SK-N-SH treated with all-trans-retinoic acid at 6 μM for 48 hours (cell line): ENCODE results near the gene DYNLT3.

Experiments
- CREB5 ChIP-seq: fragments of 250-450 bp; sonication (Bioruptor Pico); IDR thresholded peaks from 2 replicates; pipeline ENCODE4 v1.5.1; 2020; ENCODE audit warnings: low read depth, mild to moderate bottlenecking, moderate library complexity
- CSDC2 ChIP-seq: fragments of 250-450 bp; sonication (Bioruptor Pico); IDR thresholded peaks from 2 replicates; pipeline ENCODE4 v1.5.0; 2020; ENCODE audit warnings: mild to moderate bottlenecking, moderate library complexity
- CSRNP3 ChIP-seq: fragments of 250-450 bp; sonication (Bioruptor Pico); IDR thresholded peaks from 2 replicates; pipeline ENCODE4 v1.5.1; 2021; ENCODE audit warnings: mild to moderate bottlenecking, moderate library complexity
- ESRRG ChIP-seq: fragments of 250-450 bp; sonication (Bioruptor Pico); IDR thresholded peaks from 2 replicates; pipeline ENCODE4 v1.6.1; 2021; ENCODE audit warnings: mild to moderate bottlenecking
- GLIS3 ChIP-seq: fragments of 250-450 bp; sonication (Bioruptor Pico); IDR thresholded peaks from 2 replicates; pipeline ENCODE4 v1.5.0; 2020; ENCODE audit warnings: mild to moderate bottlenecking, moderate library complexity
- SNAI2 ChIP-seq: fragments of 250-450 bp; sonication (Bioruptor Pico); IDR thresholded peaks from 2 replicates; pipeline ENCODE4 v1.5.0; 2020; ENCODE audit warnings: mild to moderate bottlenecking, moderate library complexity
- TCF4 ChIP-seq: fragments of 250-450 bp; sonication (Bioruptor Pico); IDR thresholded peaks from 2 replicates; pipeline ENCODE4 v1.8.0; 2021; ENCODE audit warnings: mild to moderate bottlenecking, moderate library complexity, borderline replicate concordance
- ZFP3 ChIP-seq: fragments of 250-450 bp; sonication (Bioruptor Pico); IDR thresholded peaks from 2 replicates; pipeline ENCODE4 v1.5.0; 2020; ENCODE audit warnings: mild to moderate bottlenecking, moderate library complexity
- ZFP30 ChIP-seq: fragments of 450-650 bp; formaldehyde crosslinking; IDR thresholded peaks from 2 replicates; pipeline ENCODE4 v1.5.0; 2022; ENCODE audit warnings: mild to moderate bottlenecking, moderate library complexity

DNA sequence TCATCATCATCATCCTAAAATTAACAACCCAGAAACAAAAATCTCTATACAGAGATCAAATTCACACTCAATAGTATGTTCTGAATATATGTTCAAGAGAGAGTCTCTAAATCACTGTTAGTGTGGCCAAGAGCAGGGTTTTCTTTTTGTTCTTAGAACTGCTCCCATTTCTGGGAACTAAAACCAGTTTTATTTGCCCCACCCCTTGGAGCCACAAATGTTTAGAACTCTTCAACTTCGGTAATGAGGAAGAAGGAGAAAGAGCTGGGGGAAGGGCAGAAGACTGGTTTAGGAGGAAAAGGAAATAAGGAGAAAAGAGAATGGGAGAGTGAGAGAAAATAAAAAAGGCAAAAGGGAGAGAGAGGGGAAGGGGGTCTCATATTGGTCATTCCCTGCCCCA lies 35.3 kb downstream of the DYNLT3 start:
- TF ChIP-seq CSRNP3 (CRISPR knock-in tag) (no peak), GLIS3 (CRISPR knock-in tag) (no peak), CSDC2 (CRISPR knock-in tag) (no peak), ZFP3 (CRISPR knock-in tag) (no peak), ESRRG (CRISPR knock-in tag) (no peak), TCF4 (CRISPR knock-in tag) (no peak), CREB5 (CRISPR knock-in tag) (no peak), SNAI2 (no peak), ZFP30 (CRISPR knock-in tag) (no peak)
